Measurements from ENCODE around the gene TTK. TPM values are rescaled to one million over a fixed set of nuclear protein-coding genes. Genes with fewer than 3 reads are reported as not detected.

TTK gene
- total RNA-seq, 2 donors from 2014 or later = 8.9 to 25.3 TPM

DNA sequence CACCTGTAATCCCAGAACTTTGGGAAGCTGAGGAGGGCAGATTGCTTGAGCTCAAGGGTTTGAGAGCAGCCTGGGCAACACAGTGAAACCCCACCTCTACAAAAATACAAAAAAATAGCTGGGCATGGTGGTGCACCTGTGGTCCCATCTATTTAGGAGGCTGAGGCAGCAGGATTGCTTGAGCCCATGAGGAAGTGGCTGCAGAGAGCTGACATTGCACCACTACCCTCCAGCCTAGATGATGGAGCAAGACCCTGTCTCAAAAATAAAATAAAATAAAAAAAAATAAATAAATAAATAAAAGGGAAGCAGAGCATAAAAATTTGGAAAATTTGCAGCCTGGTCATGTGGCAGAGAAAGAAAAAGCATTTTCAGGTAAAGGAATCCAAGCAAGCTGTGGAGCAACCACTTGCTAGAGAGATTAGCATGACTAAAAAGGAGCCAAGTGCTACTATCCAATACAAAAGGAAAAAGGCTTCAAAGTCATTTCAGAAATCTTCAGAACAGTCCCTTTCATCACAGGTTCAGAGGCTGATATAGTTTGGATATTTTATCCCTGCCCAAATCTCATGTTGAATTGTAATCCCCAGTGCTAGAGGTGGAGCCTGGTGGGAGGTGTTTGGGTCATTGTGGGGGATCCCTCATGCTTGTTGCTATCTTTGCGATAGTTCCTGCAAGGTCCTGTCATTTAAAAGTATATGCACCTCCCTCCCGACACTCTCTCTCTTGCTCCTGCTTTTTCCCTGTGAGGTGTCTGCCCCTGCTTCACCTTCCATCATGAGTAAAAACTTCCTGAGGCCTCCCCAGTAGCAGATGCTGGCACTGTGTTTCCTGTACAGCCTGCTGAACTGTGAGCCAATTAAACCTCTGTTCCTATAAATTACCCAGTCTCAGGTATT is 11.2 kb upstream of the TTK start:
- TF ChIP-seq CTCF (IDR thresholded peaks at IDR 0.05) = no peak
- no peak overlapping the region for H3K27ac ChIP-seq
- no peak overlapping the region for H3K4me3 ChIP-seq
- H3K4me1 ChIP-seq = no peaks in the 10 kb centered on the region
- no peaks in the 10 kb centered on the region for H3K36me3 ChIP-seq
- no peaks in the 10 kb centered on the region for H3K27me3 ChIP-seq
- H3K9ac ChIP-seq (ENCODE audit: low read depth in 2 of 2, low read length in 2 of 2) = no peak overlapping the region
- DNase-seq = no peak
- intact Hi-C loops (cut with DNase I) = no loop called here
- no peaks in the 10 kb centered on the region for H3K9me3 ChIP-seq

DNA sequence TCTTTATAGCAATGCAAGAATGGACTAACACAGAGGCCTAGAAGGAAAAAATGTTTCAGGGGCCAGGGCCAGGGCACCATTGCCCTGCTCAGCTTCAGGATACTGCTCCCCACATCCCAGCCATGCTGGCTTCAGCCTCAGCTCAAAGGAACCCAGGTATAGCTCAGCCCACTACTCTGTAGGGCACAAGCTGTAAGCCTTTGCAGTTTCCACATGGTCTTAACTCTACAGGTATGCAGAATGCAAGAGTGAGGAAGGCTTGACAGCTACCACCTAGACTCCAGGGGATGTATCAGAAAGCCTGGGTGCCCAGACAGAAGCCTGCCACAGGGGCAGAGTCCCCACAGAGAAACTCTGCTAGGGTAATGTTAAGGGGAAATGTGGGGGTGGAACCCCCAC is 10.5 kb upstream of the TTK start:
- Histone ChIP-seq H3K9me3 (no peaks in the 10 kb centered on the region), H3K36me3 (no peaks in the 10 kb centered on the region), H3K4me1 (no peaks in the 10 kb centered on the region), H3K27ac (no peak overlapping the region), H3K4me3 (no peak overlapping the region), H3K9ac (ENCODE audit: low read depth in 2 of 2, low read length in 2 of 2) (no peak overlapping the region), H3K27me3 (no peaks in the 10 kb centered on the region)
- DNase-seq = no peak
- intact Hi-C loops (cut with DNase I) = no loop called here
- TF ChIP-seq CTCF (IDR thresholded peaks at IDR 0.05) = no peak

DNA sequence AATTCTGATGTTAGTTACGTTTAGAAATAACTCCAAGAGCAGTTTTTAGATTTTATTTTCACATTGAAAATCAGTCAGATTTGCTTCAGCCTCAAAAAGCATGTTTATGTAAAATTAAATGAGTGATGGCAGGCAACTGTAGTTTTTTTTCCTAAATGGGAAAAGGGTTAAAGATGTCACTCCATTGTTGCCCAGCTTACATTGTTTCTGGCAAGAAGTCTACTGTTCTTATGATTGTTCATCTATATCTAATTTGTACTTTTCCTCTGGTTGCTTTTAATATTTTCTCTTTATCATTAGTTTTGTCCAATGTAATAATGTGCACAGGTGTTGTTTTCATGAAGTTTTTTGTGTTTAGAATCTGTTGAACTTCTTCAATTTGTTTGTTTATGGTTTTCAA is 6.7 kb upstream of the TTK start:
- Histone ChIP-seq H3K36me3 (no peaks in the 10 kb centered on the region), H3K9ac (ENCODE audit: low read depth in 2 of 2, low read length in 2 of 2) (no peak overlapping the region), H3K27ac (no peak overlapping the region), H3K9me3 (no peaks in the 10 kb centered on the region), H3K4me3 (no peak overlapping the region), H3K4me1 (no peaks in the 10 kb centered on the region), H3K27me3 (no peaks in the 10 kb centered on the region)
- DNase-seq = no peak
- intact Hi-C loops (cut with DNase I) = no loop called here
- no peak for TF ChIP-seq CTCF (IDR thresholded peaks at IDR 0.05)

- no peaks in the 10 kb centered on the region for H3K36me3 ChIP-seq
- TF ChIP-seq CTCF (IDR thresholded peaks at IDR 0.05) = no peak
- H3K4me1 ChIP-seq = no peaks in the 10 kb centered on the region
- no peak overlapping the region for H3K4me3 ChIP-seq
- no peaks in the 10 kb centered on the region for H3K9me3 ChIP-seq
- intact Hi-C loops (cut with DNase I) = no loop called here
- no peaks in the 10 kb centered on the region for H3K27me3 ChIP-seq
- H3K9ac ChIP-seq (ENCODE audit: low read depth in 2 of 2, low read length in 2 of 2) = no peak overlapping the region
- no peak for DNase-seq
- H3K27ac ChIP-seq = no peak overlapping the region
Measured at GRCh38 chr6:80001337-80001736, 3.1 kb upstream of the TTK start.

- TF ChIP-seq CTCF (IDR thresholded peaks at IDR 0.05) = no peak
- Histone ChIP-seq H3K9me3 (no peaks in the 10 kb centered on the region), H3K9ac (ENCODE audit: low read depth in 2 of 2, low read length in 2 of 2) (peak overlapping the region; percentile 87 to 88), H3K36me3 (no peaks in the 10 kb centered on the region), H3K4me1 (no peaks in the 10 kb centered on the region), H3K27me3 (no peaks in the 10 kb centered on the region), H3K27ac (peak overlapping the region; percentile 70), H3K4me3 (peak overlapping the region; percentile 55)
- DNase-seq = peak; percentile 29
- intact Hi-C loops (cut with DNase I) = no loop called here
Measured at GRCh38 chr6:80003826-80004172, 650 bp upstream of the TTK start.

Data from colonic mucosa (tissue), 4 donors.